Esophagus squamous epithelium (tissue), 4 donors: ENCODE results near the gene NANOS3.

Experiments
- POLR2A ChIP-seq, 4 donors: fragments of 450-650 bp; IDR thresholded peaks; one replicate each; pipeline ENCODE4 v1.6.1; 2017; ENCODE audit warnings: antibody characterized with exemption in 4 of 4, mild to moderate bottlenecking in 4 of 4, moderate library complexity in 3 of 4
- TF ChIP-seq, protein P1 (sequence below), 6 experiments: fragments of 450-650 bp in 4 of 6; fragments of 200-600 bp in 2 of 6; sonication (generic) in 2 of 6; IDR thresholded peaks; one replicate each; pipeline ENCODE4 v1.5.1; 2016 to 2019; ENCODE audit warnings: antibody characterized with exemption in 6 of 6, mild to moderate bottlenecking in 4 of 6, moderate library complexity in 4 of 6

GRCh38 chr19:13882836-13883235, 5.9 kb downstream of the NANOS3 start:
- TF ChIP-seq, protein P1, sequence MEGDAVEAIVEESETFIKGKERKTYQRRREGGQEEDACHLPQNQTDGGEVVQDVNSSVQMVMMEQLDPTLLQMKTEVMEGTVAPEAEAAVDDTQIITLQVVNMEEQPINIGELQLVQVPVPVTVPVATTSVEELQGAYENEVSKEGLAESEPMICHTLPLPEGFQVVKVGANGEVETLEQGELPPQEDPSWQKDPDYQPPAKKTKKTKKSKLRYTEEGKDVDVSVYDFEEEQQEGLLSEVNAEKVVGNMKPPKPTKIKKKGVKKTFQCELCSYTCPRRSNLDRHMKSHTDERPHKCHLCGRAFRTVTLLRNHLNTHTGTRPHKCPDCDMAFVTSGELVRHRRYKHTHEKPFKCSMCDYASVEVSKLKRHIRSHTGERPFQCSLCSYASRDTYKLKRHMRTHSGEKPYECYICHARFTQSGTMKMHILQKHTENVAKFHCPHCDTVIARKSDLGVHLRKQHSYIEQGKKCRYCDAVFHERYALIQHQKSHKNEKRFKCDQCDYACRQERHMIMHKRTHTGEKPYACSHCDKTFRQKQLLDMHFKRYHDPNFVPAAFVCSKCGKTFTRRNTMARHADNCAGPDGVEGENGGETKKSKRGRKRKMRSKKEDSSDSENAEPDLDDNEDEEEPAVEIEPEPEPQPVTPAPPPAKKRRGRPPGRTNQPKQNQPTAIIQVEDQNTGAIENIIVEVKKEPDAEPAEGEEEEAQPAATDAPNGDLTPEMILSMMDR (IDR thresholded peaks at IDR 0.05): no peak
- TF ChIP-seq POLR2A (IDR thresholded peaks at IDR 0.05): no peak
